Loucy (cell line): Measurements from ENCODE around the gene GTSE1.

Source experiments
- H2AFZ ChIP-seq: fragments of 200-600 bp; sonication (generic); 2 replicates; pipeline ENCODE4 v1.6.0; 2016; ENCODE audit warnings: antibody characterized with exemption, mild to moderate bottlenecking, low read length, moderate library complexity
- H3F3A ChIP-seq: fragments of 200-600 bp; 2 replicates; pipeline ENCODE4 v1.6.0; 2016; ENCODE audit warnings: antibody characterized with exemption, low read depth, mild to moderate bottlenecking
- H3K27me3 ChIP-seq: fragments of 200-600 bp; sonication (generic); 2 replicates; pipeline ENCODE4 v1.6.1; 2014; ENCODE audit warnings: low read length, mild to moderate bottlenecking; ENCODE audit not compliant: insufficient read depth, poor library complexity, severe bottlenecking
- H3K36me3 ChIP-seq: fragments of 200-600 bp; sonication (generic); 2 replicates; pipeline ENCODE4 v1.6.1; 2016; ENCODE audit warnings: low read length; ENCODE audit not compliant: insufficient read depth
- H3K4me1 ChIP-seq: fragments of 200-600 bp; sonication (generic); 2 replicates; pipeline ENCODE4 v1.5.1; 2014; ENCODE audit warnings: low read length, mild to moderate bottlenecking; ENCODE audit not compliant: insufficient read depth, poor library complexity, severe bottlenecking
- H3K4me2 ChIP-seq: fragments of 200-600 bp; sonication (generic); 2 replicates; pipeline ENCODE4 v1.6.0; 2014; ENCODE audit warnings: antibody characterized with exemption, low read length, low read depth, mild to moderate bottlenecking; ENCODE audit not compliant: poor library complexity, severe bottlenecking
- H3K4me3 ChIP-seq: fragments of 200-600 bp; sonication (generic); 2 replicates; pipeline ENCODE4 v1.5.1; 2014; ENCODE audit warnings: low read length, mild to moderate bottlenecking, mixed read lengths; ENCODE audit not compliant: poor library complexity, severe bottlenecking
- H3K79me2 ChIP-seq: fragments of 200-600 bp; sonication (generic); 2 replicates; pipeline ENCODE4 v1.6.1; 2014; ENCODE audit warnings: low read length; ENCODE audit not compliant: insufficient read depth
- H3K9ac ChIP-seq: fragments of 200-600 bp; sonication (generic); 2 replicates; pipeline ENCODE4 v1.6.0; 2014; ENCODE audit warnings: mild to moderate bottlenecking, low read depth, low read length, moderate library complexity; ENCODE audit not compliant: poor library complexity, severe bottlenecking
- H3K9me2 ChIP-seq: fragments of 200-600 bp; sonication (generic); replicated peaks from 2 replicates; pipeline ENCODE4 v1.6.1; 2016; ENCODE audit warnings: low read depth, low read length, mixed read lengths
- H3K9me3 ChIP-seq: fragments of 200-600 bp; sonication (generic); 2 replicates; pipeline ENCODE4 v1.6.1; 2014; ENCODE audit warnings: mild to moderate bottlenecking, antibody characterized with exemption, low read length, low read depth; ENCODE audit not compliant: insufficient read depth
- H4K20me1 ChIP-seq: fragments of 200-600 bp; sonication (generic); 2 replicates; pipeline ENCODE4 v1.6.0; 2014; ENCODE audit warnings: antibody characterized with exemption, low read length, mild to moderate bottlenecking; ENCODE audit not compliant: insufficient read depth, poor library complexity, severe bottlenecking
- CTCF ChIP-seq: fragments of 200-600 bp; sonication (generic); conservative IDR thresholded peaks from 2 replicates; pipeline ENCODE4 v1.5.1; 2014; ENCODE audit warnings: mild to moderate bottlenecking, antibody characterized with exemption, low read length
- EZH2phosphoT487 ChIP-seq: fragments of 200-600 bp; IDR thresholded peaks from 2 replicates; pipeline ENCODE4 v1.6.1; 2018; ENCODE audit warnings: antibody characterized with exemption, mild to moderate bottlenecking, moderate library complexity, borderline replicate concordance

The GTSE1 gene

GRCh38 chr22:46267431-46268279 lies 29.0 kb upstream of the GTSE1 start, which contains the start of gene TTC38:
TTC38 (plus strand) TSS chr22:46268008; CDS start chr22:46268040, 32 bp downstream.
- Histone ChIP-seq H4K20me1 (no peaks in the 10 kb centered on the region), H3F3A (no peaks in the 10 kb centered on the region), H3K27me3 (no peaks in the 10 kb centered on the region), H3K4me2 (peak within 1 kb of the TSS; percentile 92), H3K9ac (peak within 1 kb of the TSS; percentile 93), H3K9me3 (peaks cover 5% of the 10 kb centered on the region; the same call in 1 of the 2 replicates), H3K9me2 (no peaks in the 10 kb centered on the region), H3K36me3 (no peaks in the 10 kb centered on the region), H3K4me3 (peak within 1 kb of the TSS; percentile 91), H3K4me1 (peaks cover 24% of the 10 kb centered on the region), H3K79me2 (peaks cover 33% of the 10 kb centered on the region), H2AFZ (peak within 1 kb of the TSS; percentile 91)
- TF ChIP-seq EZH2phosphoT487 (no peak), CTCF (no peak)

- H3K27me3 ChIP-seq: no peaks in the 10 kb centered on the region
Measured at GRCh38 chr22:46269564-46269963, 27.1 kb upstream of the GTSE1 start.

GRCh38 chr22:46272196-46272595 lies 24.5 kb upstream of the GTSE1 start:
- TF ChIP-seq CTCF: no peak
- TF ChIP-seq EZH2phosphoT487: no peak
- Histone ChIP-seq H3K9me2 (no peaks in the 10 kb centered on the region), H3K4me3 (no peak overlapping the region), H3F3A (no peaks in the 10 kb centered on the region), H2AFZ (no peak overlapping the region), H3K9ac (no peak overlapping the region), H3K27me3 (no peaks in the 10 kb centered on the region), H3K4me2 (no peak overlapping the region), H3K4me1 (peaks cover 25% of the 10 kb centered on the region), H3K79me2 (peaks cover 37% of the 10 kb centered on the region), H3K9me3 (no peaks in the 10 kb centered on the region), H4K20me1 (no peaks in the 10 kb centered on the region), H3K36me3 (peaks cover 9% of the 10 kb centered on the region; the same call in 1 of the 2 replicates)

More at GRCh38 chr22:46269564-46269963, 27.1 kb upstream of the GTSE1 start:
- Histone ChIP-seq H3F3A (no peaks in the 10 kb centered on the region), H3K79me2 (peaks cover 40% of the 10 kb centered on the region), H3K9ac (peak overlapping the region; percentile 93), H3K4me3 (peak overlapping the region; percentile 91), H3K9me3 (peaks cover 5% of the 10 kb centered on the region; the same call in 1 of the 2 replicates), H3K4me1 (peaks cover 24% of the 10 kb centered on the region), H4K20me1 (no peaks in the 10 kb centered on the region), H2AFZ (no peak overlapping the region), H3K36me3 (no peaks in the 10 kb centered on the region), H3K9me2 (no peaks in the 10 kb centered on the region), H3K4me2 (peak overlapping the region; percentile 92)
- no peak for TF ChIP-seq CTCF
